Ishikawa (cell line): ENCODE results near the gene PSMC6.

Experiments
- CEBPB ChIP-seq: IDR thresholded peaks from 2 replicates; pipeline ENCODE4 v1.6.1; 2012
- CREB1 ChIP-seq: IDR thresholded peaks from 2 replicates; pipeline ENCODE4 v1.6.1; 2012; ENCODE audit warnings: low read depth
- YY1 ChIP-seq: IDR thresholded peaks from 2 replicates; pipeline ENCODE4 v1.6.1; 2012; ENCODE audit warnings: low read depth
- ZBTB7A ChIP-seq: IDR thresholded peaks from 2 replicates; pipeline ENCODE4 v1.6.1; 2012; ENCODE audit warnings: low read depth
- TF ChIP-seq, protein P1 (sequence below): IDR thresholded peaks from 2 replicates; pipeline ENCODE4 v1.6.1; 2012
- TF ChIP-seq, protein P2 (sequence below): IDR thresholded peaks from 2 replicates; pipeline ENCODE4 v1.6.1; 2012; ENCODE audit warnings: low read depth, mild to moderate bottlenecking

DNA sequence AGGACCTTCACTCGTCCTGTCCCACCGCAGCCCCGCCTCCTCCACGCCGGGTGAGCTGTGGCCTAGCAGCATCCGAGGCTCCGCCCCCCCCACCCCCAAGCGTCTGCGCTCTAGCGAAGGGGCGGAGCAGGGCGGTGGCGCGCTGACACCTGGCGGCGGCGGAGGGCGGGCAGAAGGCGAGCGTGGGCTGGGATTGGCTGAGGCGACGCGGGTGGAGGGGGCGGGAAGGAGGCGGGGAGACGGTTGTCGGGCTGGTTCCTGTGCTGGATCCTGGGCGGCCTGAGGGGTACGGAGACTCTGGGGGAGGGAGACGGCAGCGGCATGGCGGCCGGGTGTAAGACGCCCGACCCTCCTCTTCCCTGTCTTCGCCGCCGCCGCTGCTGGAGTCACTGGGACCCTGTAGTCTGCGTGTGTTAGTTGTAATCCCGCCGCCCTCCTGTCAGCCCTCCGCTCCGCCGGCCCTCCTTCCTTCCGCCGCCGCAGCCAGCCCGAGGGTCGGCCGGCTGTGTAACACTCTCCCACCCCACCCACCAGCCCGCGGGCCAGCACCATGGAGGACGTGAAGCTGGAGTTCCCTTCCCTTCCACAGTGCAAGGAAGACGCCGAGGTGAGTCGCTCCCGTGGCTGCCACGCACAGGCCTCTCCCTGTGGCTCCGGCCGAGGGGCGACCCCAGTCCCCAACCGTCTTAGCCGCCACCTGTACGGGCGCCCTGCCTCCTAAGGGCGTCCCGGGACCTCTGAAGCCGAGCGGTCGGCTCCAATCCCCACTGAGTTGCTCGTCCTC, 23.1 kb downstream of the PSMC6 start, which contains the start of gene STYX:
- TF ChIP-seq CEBPB (no peak), YY1 (peak; percentile 87), CREB1 (no peak; the same call in 1 of the 2 replicates), ZBTB7A (peak; percentile 88)
- TF ChIP-seq, protein P1, sequence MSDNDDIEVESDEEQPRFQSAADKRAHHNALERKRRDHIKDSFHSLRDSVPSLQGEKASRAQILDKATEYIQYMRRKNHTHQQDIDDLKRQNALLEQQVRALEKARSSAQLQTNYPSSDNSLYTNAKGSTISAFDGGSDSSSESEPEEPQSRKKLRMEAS, result 0 out of 2 replicates have a peak, but pooled peaks have one; percentile 11
- TF ChIP-seq, protein P2, sequence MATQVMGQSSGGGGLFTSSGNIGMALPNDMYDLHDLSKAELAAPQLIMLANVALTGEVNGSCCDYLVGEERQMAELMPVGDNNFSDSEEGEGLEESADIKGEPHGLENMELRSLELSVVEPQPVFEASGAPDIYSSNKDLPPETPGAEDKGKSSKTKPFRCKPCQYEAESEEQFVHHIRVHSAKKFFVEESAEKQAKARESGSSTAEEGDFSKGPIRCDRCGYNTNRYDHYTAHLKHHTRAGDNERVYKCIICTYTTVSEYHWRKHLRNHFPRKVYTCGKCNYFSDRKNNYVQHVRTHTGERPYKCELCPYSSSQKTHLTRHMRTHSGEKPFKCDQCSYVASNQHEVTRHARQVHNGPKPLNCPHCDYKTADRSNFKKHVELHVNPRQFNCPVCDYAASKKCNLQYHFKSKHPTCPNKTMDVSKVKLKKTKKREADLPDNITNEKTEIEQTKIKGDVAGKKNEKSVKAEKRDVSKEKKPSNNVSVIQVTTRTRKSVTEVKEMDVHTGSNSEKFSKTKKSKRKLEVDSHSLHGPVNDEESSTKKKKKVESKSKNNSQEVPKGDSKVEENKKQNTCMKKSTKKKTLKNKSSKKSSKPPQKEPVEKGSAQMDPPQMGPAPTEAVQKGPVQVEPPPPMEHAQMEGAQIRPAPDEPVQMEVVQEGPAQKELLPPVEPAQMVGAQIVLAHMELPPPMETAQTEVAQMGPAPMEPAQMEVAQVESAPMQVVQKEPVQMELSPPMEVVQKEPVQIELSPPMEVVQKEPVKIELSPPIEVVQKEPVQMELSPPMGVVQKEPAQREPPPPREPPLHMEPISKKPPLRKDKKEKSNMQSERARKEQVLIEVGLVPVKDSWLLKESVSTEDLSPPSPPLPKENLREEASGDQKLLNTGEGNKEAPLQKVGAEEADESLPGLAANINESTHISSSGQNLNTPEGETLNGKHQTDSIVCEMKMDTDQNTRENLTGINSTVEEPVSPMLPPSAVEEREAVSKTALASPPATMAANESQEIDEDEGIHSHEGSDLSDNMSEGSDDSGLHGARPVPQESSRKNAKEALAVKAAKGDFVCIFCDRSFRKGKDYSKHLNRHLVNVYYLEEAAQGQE, result 0 out of 2 replicates have a peak, but pooled peaks have one; percentile 13
